ENCODE results near the gene EOMES.

- TF ChIP-seq, protein P1, sequence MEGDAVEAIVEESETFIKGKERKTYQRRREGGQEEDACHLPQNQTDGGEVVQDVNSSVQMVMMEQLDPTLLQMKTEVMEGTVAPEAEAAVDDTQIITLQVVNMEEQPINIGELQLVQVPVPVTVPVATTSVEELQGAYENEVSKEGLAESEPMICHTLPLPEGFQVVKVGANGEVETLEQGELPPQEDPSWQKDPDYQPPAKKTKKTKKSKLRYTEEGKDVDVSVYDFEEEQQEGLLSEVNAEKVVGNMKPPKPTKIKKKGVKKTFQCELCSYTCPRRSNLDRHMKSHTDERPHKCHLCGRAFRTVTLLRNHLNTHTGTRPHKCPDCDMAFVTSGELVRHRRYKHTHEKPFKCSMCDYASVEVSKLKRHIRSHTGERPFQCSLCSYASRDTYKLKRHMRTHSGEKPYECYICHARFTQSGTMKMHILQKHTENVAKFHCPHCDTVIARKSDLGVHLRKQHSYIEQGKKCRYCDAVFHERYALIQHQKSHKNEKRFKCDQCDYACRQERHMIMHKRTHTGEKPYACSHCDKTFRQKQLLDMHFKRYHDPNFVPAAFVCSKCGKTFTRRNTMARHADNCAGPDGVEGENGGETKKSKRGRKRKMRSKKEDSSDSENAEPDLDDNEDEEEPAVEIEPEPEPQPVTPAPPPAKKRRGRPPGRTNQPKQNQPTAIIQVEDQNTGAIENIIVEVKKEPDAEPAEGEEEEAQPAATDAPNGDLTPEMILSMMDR (conservative IDR thresholded peaks at IDR 0.05; ENCODE audit: low read depth in 2 of 2): no peak
- no peak for TF ChIP-seq CREB1 (CRISPR knock-in tag; IDR thresholded peaks at IDR 0.05; ENCODE audit: low read depth)
- no peak for TF ChIP-seq EZH2phosphoT487 (IDR thresholded peaks at IDR 0.05; ENCODE audit: unreplicated experiment)
- no peak for TF ChIP-seq POLR2AphosphoS5 (IDR thresholded peaks at IDR 0.05; ENCODE audit: low read depth)
These were observed 34.8 kb upstream of the EOMES start for GRCh38 chr3:27756877-27757276.
